ENCODE results near the gene CDK6. TPM values are rescaled to one million over a fixed set of nuclear protein-coding genes. Genes with fewer than 3 reads are reported as not detected.
"Not testable (repeated sequence)": the region's sequence is repeated elsewhere in the genome, so short reads cannot be mapped to it uniquely, and the experiment has no call there.

The CDK6 gene
- total and polyA plus RNA-seq, 2 donors = 5.0 to 120 TPM

DNA sequence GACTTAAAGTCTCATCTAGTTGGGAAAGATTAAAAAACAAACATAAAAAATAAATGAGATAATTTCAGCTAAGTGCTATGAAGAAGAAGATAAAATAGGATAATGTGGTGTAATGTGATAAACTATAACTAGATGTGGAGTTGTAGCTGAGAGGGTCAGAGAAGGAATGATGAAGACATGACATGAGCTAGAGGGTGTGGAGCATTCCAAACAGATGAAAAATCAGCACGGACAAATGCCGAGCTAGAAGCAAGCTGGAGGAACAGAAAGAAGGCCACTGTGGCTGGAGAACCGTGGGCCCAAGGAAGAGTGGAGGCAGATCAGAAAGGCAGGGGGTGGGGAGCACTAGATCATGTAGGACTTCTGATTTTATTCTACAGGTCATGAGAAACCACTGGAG, 70.6 kb downstream of the CDK6 start:
- H3K36me3 ChIP-seq (ENCODE audit: insufficient read depth) = no peaks in the 10 kb centered on the region
- WGBS = 36% methylated on average over 3 of the region's 3 CpGs
- H3K27ac ChIP-seq (ENCODE audit: low read depth) = no peak overlapping the region
- no peak for DNase-seq (ENCODE audit: extremely low spot score)
- H3K4me3 ChIP-seq (ENCODE audit: low read depth, low read length) = no peak overlapping the region
- no peaks in the 10 kb centered on the region for H3K4me1 ChIP-seq (ENCODE audit: insufficient read depth)

GRCh38 chr7:92763636-92764423, 72.5 kb downstream of the CDK6 start:
- Histone ChIP-seq H3K4me1 (ENCODE audit: insufficient read depth) (no peaks in the 10 kb centered on the region), H3K4me3 (ENCODE audit: low read depth, low read length) (no peak overlapping the region), H3K36me3 (ENCODE audit: insufficient read depth) (no peaks in the 10 kb centered on the region), H3K27ac (ENCODE audit: low read depth) (no peak overlapping the region)
- 92% methylated on average over 4 of the region's 4 CpGs for WGBS
- DNase-seq (ENCODE audit: extremely low spot score) = no peak

- H3K4me3 ChIP-seq (ENCODE audit: low read depth, low read length) = no peak overlapping the region
- no peaks in the 10 kb centered on the region for H3K36me3 ChIP-seq (ENCODE audit: insufficient read depth)
- H3K4me1 ChIP-seq (ENCODE audit: insufficient read depth) = no peaks in the 10 kb centered on the region
- no peak overlapping the region for H3K27ac ChIP-seq (ENCODE audit: low read depth)
- 90% methylated on average over 3 of the region's 3 CpGs for WGBS
- no peak for DNase-seq (ENCODE audit: extremely low spot score)
These were observed 73.5 kb downstream of the CDK6 start for GRCh38 chr7:92762851-92763250.

GRCh38 chr7:92761391-92762097, 74.8 kb downstream of the CDK6 start:
- Histone ChIP-seq H3K4me1 (ENCODE audit: insufficient read depth) (no peaks in the 10 kb centered on the region), H3K36me3 (ENCODE audit: insufficient read depth) (no peaks in the 10 kb centered on the region), H3K27ac (ENCODE audit: low read depth) (no peak overlapping the region), H3K4me3 (ENCODE audit: low read depth, low read length) (no peak overlapping the region)
- DNase-seq (ENCODE audit: extremely low spot score) = no peak

GRCh38 chr7:92758796-92759431, 77.5 kb downstream of the CDK6 start:
- Histone ChIP-seq H3K4me3 (ENCODE audit: low read depth, low read length) (no peak overlapping the region), H3K27ac (ENCODE audit: low read depth) (no peak overlapping the region), H3K4me1 (ENCODE audit: insufficient read depth) (no peaks in the 10 kb centered on the region), H3K36me3 (ENCODE audit: insufficient read depth) (no peaks in the 10 kb centered on the region)
- 96% methylated on average over 2 of the region's 2 CpGs for WGBS
- no peak for DNase-seq (ENCODE audit: extremely low spot score)

DNA sequence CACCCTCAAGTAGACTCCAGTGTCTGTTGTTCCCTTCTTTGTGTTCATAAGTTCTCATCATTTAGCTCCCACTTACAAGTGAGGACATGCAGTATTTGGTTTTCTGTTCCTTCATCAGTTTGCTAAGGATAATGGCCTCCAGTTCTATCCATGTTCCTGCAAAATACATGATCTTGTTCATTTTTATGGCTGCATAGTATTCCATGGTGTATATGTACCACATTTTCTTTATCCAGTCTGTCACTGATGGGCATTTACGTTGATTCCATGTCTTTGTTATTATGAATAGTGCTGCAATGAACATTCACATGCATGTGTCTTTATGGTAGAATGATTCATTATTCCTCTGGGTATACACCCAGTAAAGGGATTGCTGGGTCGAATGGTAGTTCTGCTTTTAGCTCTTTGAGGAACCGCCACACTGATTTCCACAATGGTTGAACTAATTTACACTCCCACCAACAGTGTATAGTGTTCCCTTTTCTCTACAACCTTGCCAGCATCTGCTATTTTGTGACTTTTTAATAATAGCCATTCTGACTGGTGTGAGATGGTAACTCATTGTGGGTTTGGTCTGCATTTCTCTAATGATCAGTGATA, 79.0 kb downstream of the CDK6 start:
- H3K4me3 ChIP-seq (ENCODE audit: low read depth, low read length); H3K4me1 ChIP-seq (ENCODE audit: insufficient read depth); DNase-seq (ENCODE audit: extremely low spot score); H3K27ac ChIP-seq (ENCODE audit: low read depth); H3K36me3 ChIP-seq (ENCODE audit: insufficient read depth): not testable (repeated sequence)
- 89% methylated on average over 3 of the region's 3 CpGs for WGBS

DNA sequence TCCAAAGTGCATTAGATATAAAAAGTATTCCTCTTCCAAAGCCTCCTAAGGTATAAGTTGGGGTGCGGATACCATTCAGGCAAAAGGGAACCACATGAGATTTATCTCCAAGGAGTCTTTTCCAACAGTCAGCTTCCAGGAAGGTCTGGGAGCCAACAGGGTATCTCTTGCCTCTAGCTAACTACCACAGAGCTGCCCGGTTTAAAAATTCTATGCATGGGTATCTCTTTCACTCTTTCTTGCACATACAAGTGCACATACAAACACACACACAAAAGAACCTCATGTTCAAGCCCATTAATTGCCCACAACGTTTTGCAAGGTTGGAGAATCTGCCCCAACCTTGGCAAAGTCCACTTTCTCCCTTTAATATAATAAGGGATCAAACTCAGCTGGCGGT, 80.7 kb downstream of the CDK6 start:
- H3K27ac ChIP-seq (ENCODE audit: low read depth) = no peak overlapping the region
- WGBS = 71% methylated on average over 4 of the region's 4 CpGs
- no peak for DNase-seq (ENCODE audit: extremely low spot score)
- H3K36me3 ChIP-seq (ENCODE audit: insufficient read depth) = no peaks in the 10 kb centered on the region
- no peaks in the 10 kb centered on the region for H3K4me1 ChIP-seq (ENCODE audit: insufficient read depth)
- H3K4me3 ChIP-seq (ENCODE audit: low read depth, low read length) = no peak overlapping the region

GRCh38 chr7:92754919-92755581, 81.3 kb downstream of the CDK6 start:
- no peaks in the 10 kb centered on the region for H3K4me1 ChIP-seq (ENCODE audit: insufficient read depth)
- H3K36me3 ChIP-seq (ENCODE audit: insufficient read depth) = no peaks in the 10 kb centered on the region
- no peak overlapping the region for H3K27ac ChIP-seq (ENCODE audit: low read depth)
- no peak for DNase-seq (ENCODE audit: extremely low spot score)
- no peak overlapping the region for H3K4me3 ChIP-seq (ENCODE audit: low read depth, low read length)
- 71% methylated on average over 9 of the region's 9 CpGs for WGBS

GRCh38 chr7:92753614-92754013, 82.8 kb downstream of the CDK6 start:
- Histone ChIP-seq H3K27ac (ENCODE audit: low read depth) (no peak overlapping the region), H3K4me1 (ENCODE audit: insufficient read depth) (no peaks in the 10 kb centered on the region), H3K36me3 (ENCODE audit: insufficient read depth) (no peaks in the 10 kb centered on the region), H3K4me3 (ENCODE audit: low read depth, low read length) (no peak overlapping the region)
- no peak for DNase-seq (ENCODE audit: extremely low spot score)
- 91% methylated on average over 3 of the region's 3 CpGs for WGBS

DNA sequence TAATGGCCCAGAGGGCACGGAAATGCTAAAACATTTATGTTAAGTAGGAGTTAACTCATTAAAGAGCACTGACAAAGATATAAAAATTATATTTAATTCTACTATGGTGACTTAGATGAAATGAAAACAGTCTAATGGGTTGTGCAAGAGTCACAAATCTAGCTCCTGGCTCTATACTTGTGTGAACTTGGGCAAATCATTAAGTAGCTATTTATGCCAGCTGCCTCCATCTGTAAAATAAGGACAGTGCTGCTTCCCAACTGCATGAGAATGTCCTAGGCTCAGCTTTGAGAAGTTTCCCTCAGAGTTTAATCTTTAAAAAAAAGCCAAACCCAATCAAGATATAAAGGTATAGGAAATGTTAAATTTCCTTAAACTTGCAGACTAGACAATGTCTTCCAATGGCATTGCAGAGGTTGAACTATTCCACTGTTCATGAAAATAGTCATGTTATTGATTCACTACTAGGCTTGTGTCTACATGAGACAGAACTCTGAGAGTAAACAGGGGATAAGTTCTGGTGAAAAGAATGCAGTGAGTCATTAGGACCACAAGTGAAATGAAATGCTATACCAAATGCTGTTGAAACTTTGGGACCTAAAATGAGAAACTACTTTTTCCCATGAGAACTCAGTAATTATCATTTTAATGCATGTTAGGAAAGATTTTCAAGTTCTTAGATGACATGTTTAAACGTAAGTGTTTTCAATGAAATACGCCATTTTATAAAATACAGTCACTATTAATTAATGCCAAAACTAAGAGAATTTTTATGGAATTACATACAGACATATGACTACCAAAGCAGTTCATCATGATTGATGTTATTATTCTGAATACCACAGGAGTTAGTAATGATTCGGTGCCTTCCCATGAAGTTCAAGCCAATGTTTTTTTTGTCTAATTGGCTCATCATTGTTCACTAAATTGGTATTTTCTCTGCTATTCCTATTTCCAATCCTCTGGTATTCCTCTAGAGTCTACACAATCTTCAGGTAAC, 84.2 kb downstream of the CDK6 start:
- no peak for DNase-seq (ENCODE audit: extremely low spot score)
- Histone ChIP-seq H3K36me3 (ENCODE audit: insufficient read depth) (no peaks in the 10 kb centered on the region), H3K4me3 (ENCODE audit: low read depth, low read length) (no peak overlapping the region), H3K27ac (ENCODE audit: low read depth) (no peak overlapping the region), H3K4me1 (ENCODE audit: insufficient read depth) (peaks cover 2% of the 10 kb centered on the region)
- 86% methylated on average over 4 of the region's 4 CpGs for WGBS

GRCh38 chr7:92750946-92751345, 85.4 kb downstream of the CDK6 start:
- H3K27ac ChIP-seq (ENCODE audit: low read depth) = no peak overlapping the region
- H3K4me3 ChIP-seq (ENCODE audit: low read depth, low read length) = no peak overlapping the region
- DNase-seq (ENCODE audit: extremely low spot score) = no peak
- H3K4me1 ChIP-seq (ENCODE audit: insufficient read depth) = peaks cover 2% of the 10 kb centered on the region
- no peaks in the 10 kb centered on the region for H3K36me3 ChIP-seq (ENCODE audit: insufficient read depth)
- 70% methylated on average over 6 of the region's 6 CpGs for WGBS

- Histone ChIP-seq H3K27ac (ENCODE audit: low read depth) (no peak overlapping the region), H3K4me3 (ENCODE audit: low read depth, low read length) (no peak overlapping the region), H3K36me3 (ENCODE audit: insufficient read depth) (no peaks in the 10 kb centered on the region), H3K4me1 (ENCODE audit: insufficient read depth) (peaks cover 2% of the 10 kb centered on the region)
- no peak for DNase-seq (ENCODE audit: extremely low spot score)
- WGBS = 87% methylated on average over 4 of the region's 4 CpGs
These were observed 85.9 kb downstream of the CDK6 start for GRCh38 chr7:92750447-92750839.
